Measurements from ENCODE around the gene ELP2.

Gene ELP2

GRCh38 chr18:36139245-36139644 is 9.5 kb downstream of the ELP2 start:
- Histone ChIP-seq H3K9me3 (ENCODE audit: control insufficient read depth, low read length) (no peaks in the 10 kb centered on the region), H2AFZ (no peak overlapping the region), H3K9ac (no peak overlapping the region), H3K27me3 (ENCODE audit: control insufficient read depth, insufficient read depth, low read length) (no peaks in the 10 kb centered on the region), H3K4me3 (ENCODE audit: low read depth, low read length) (no peak overlapping the region), H3K79me2 (no peaks in the 10 kb centered on the region), H3K36me3 (ENCODE audit: control insufficient read depth, insufficient read depth, low read length) (no peaks in the 10 kb centered on the region), H3K4me2 (ENCODE audit: low read length) (no peak overlapping the region), H3K4me1 (peaks cover 7% of the 10 kb centered on the region), H3K27ac (no peak overlapping the region)
- no peak for TF ChIP-seq CTCF (IDR thresholded peaks at IDR 0.05)

- Histone ChIP-seq H3K4me3 (ENCODE audit: low read depth, low read length) (no peak overlapping the region), H3K36me3 (ENCODE audit: control insufficient read depth, insufficient read depth, low read length) (no peaks in the 10 kb centered on the region)
- TF ChIP-seq CTCF (IDR thresholded peaks at IDR 0.05), result no peak
Observed at GRCh38 chr18:36141576-36141975, 11.9 kb downstream of the ELP2 start.

GRCh38 chr18:36142751-36143150 is 13.1 kb downstream of the ELP2 start:
- Histone ChIP-seq H3K36me3 (ENCODE audit: control insufficient read depth, insufficient read depth, low read length) (no peaks in the 10 kb centered on the region), H3K4me2 (ENCODE audit: low read length) (no peak overlapping the region), H3K27me3 (ENCODE audit: control insufficient read depth, insufficient read depth, low read length) (no peaks in the 10 kb centered on the region), H3K79me2 (no peaks in the 10 kb centered on the region), H3K4me3 (ENCODE audit: low read depth, low read length) (no peak overlapping the region), H3K9me3 (ENCODE audit: control insufficient read depth, low read length) (no peaks in the 10 kb centered on the region), H3K4me1 (peaks cover 7% of the 10 kb centered on the region), H3K27ac (no peak overlapping the region), H2AFZ (no peak overlapping the region), H3K9ac (no peak overlapping the region)
- TF ChIP-seq CTCF (IDR thresholded peaks at IDR 0.05), result no peak

More at GRCh38 chr18:36141576-36141975, 11.9 kb downstream of the ELP2 start:
- Histone ChIP-seq H3K4me2 (ENCODE audit: low read length) (no peak overlapping the region), H3K9ac (no peak overlapping the region), H3K4me1 (peaks cover 7% of the 10 kb centered on the region), H3K27ac (no peak overlapping the region), H3K9me3 (ENCODE audit: control insufficient read depth, low read length) (no peaks in the 10 kb centered on the region), H2AFZ (no peak overlapping the region), H3K79me2 (no peaks in the 10 kb centered on the region), H3K27me3 (ENCODE audit: control insufficient read depth, insufficient read depth, low read length) (no peaks in the 10 kb centered on the region)

- no peak overlapping the region for H3K9ac ChIP-seq
- no peak overlapping the region for H3K27ac ChIP-seq
- no peaks in the 10 kb centered on the region for H3K79me2 ChIP-seq
- H3K27me3 ChIP-seq (ENCODE audit: control insufficient read depth, insufficient read depth, low read length), result no peaks in the 10 kb centered on the region
- no peak overlapping the region for H3K4me3 ChIP-seq (ENCODE audit: low read depth, low read length)
- TF ChIP-seq CTCF (IDR thresholded peaks at IDR 0.05), result no peak
- no peak overlapping the region for H2AFZ ChIP-seq
- peaks cover 7% of the 10 kb centered on the region for H3K4me1 ChIP-seq
- no peaks in the 10 kb centered on the region for H3K9me3 ChIP-seq (ENCODE audit: control insufficient read depth, low read length)
- no peaks in the 10 kb centered on the region for H3K36me3 ChIP-seq (ENCODE audit: control insufficient read depth, insufficient read depth, low read length)
- no peak overlapping the region for H3K4me2 ChIP-seq (ENCODE audit: low read length)
Observed at GRCh38 chr18:36143391-36143790, 13.7 kb downstream of the ELP2 start.

- no peaks in the 10 kb centered on the region for H3K4me1 ChIP-seq
- no peak overlapping the region for H3K9ac ChIP-seq
- TF ChIP-seq CTCF (IDR thresholded peaks at IDR 0.05), result no peak
- no peak overlapping the region for H2AFZ ChIP-seq
- H3K9me3 ChIP-seq (ENCODE audit: control insufficient read depth, low read length), result no peaks in the 10 kb centered on the region
- H3K36me3 ChIP-seq (ENCODE audit: control insufficient read depth, insufficient read depth, low read length), result no peaks in the 10 kb centered on the region
- H3K4me2 ChIP-seq (ENCODE audit: low read length), result no peak overlapping the region
- no peak overlapping the region for H3K4me3 ChIP-seq (ENCODE audit: low read depth, low read length)
- H3K79me2 ChIP-seq, result no peaks in the 10 kb centered on the region
- H3K27ac ChIP-seq, result no peak overlapping the region
- no peaks in the 10 kb centered on the region for H3K27me3 ChIP-seq (ENCODE audit: control insufficient read depth, insufficient read depth, low read length)
Observed at GRCh38 chr18:36149514-36150289, 20.0 kb downstream of the ELP2 start.
